Measurements from ENCODE around the gene ETV5. TPM values are rescaled to one million over a fixed set of nuclear protein-coding genes. Genes with fewer than 3 reads are reported as not detected.

Gene ETV5
- total RNA-seq = 20.9 to 23.1 TPM (median 22.9 TPM) in 3 replicates
- long read RNA-seq, full-length matches to known transcripts = 7 of 11 reads
- long read RNA-seq, partial matches to known transcripts = 3 of 11 reads
- long read RNA-seq, other reads (novel, unspliced or antisense) = 1 of 11 reads

- H3K36me3 Mint-ChIP-seq (ENCODE audit: low read depth) = no peaks in the 10 kb centered on the region
- peak; percentile 100 for DNase-seq (ENCODE audit: low spot score)
- peaks cover 34% of the 10 kb centered on the region for H3K4me1 Mint-ChIP-seq (ENCODE audit: low read depth)
- H3K4me3 Mint-ChIP-seq (ENCODE audit: unreplicated experiment) = peak within 1 kb of the TSS; percentile 80
- no peaks in the 10 kb centered on the region for H3K9me3 Mint-ChIP-seq (ENCODE audit: low read depth)
- peak within 1 kb of the TSS; percentile 96 for H3K27ac Mint-ChIP-seq (ENCODE audit: unreplicated experiment)
- peaks cover 11% of the 10 kb centered on the region for H3K27me3 Mint-ChIP-seq (ENCODE audit: low read depth)
- TF ChIP-seq CTCF (IDR thresholded peaks at IDR 0.05) = no peak
Observed at GRCh38 chr3:186108941-186109865, at the start of gene ETV5. ETV5 (minus strand) TSS chr3:186109089; CDS start chr3:186105868, 3,221 bp downstream.

- TF ChIP-seq CTCF (IDR thresholded peaks at IDR 0.05) = no peak
- Mint-ChIP-seq H3K27ac (ENCODE audit: unreplicated experiment) (no peak overlapping the region), H3K4me3 (ENCODE audit: unreplicated experiment) (no peak overlapping the region), H3K27me3 (ENCODE audit: low read depth) (peaks cover 18% of the 10 kb centered on the region), H3K4me1 (ENCODE audit: low read depth) (no peaks in the 10 kb centered on the region), H3K36me3 (ENCODE audit: low read depth) (peaks cover 5% of the 10 kb centered on the region), H3K9me3 (ENCODE audit: low read depth) (no peaks in the 10 kb centered on the region)
- no peak for DNase-seq (ENCODE audit: low spot score)
Observed at GRCh38 chr3:186154641-186155040, 45.8 kb upstream of the ETV5 start.

GRCh38 chr3:186152889-186153292 is 44.0 kb upstream of the ETV5 start:
- DNase-seq (ENCODE audit: low spot score) = no peak
- Mint-ChIP-seq H3K4me1 (ENCODE audit: low read depth) (no peaks in the 10 kb centered on the region), H3K9me3 (ENCODE audit: low read depth) (no peaks in the 10 kb centered on the region), H3K27ac (ENCODE audit: unreplicated experiment) (no peak overlapping the region), H3K27me3 (ENCODE audit: low read depth) (peaks cover 18% of the 10 kb centered on the region), H3K36me3 (ENCODE audit: low read depth) (peaks cover 6% of the 10 kb centered on the region), H3K4me3 (ENCODE audit: unreplicated experiment) (no peak overlapping the region)
- no peak for TF ChIP-seq CTCF (IDR thresholded peaks at IDR 0.05)

- Mint-ChIP-seq H3K27me3 (ENCODE audit: low read depth) (peaks cover 18% of the 10 kb centered on the region), H3K4me1 (ENCODE audit: low read depth) (no peaks in the 10 kb centered on the region), H3K27ac (ENCODE audit: unreplicated experiment) (no peak overlapping the region), H3K4me3 (ENCODE audit: unreplicated experiment) (no peak overlapping the region), H3K36me3 (ENCODE audit: low read depth) (peaks cover 6% of the 10 kb centered on the region), H3K9me3 (ENCODE audit: low read depth) (no peaks in the 10 kb centered on the region)
- no peak for TF ChIP-seq CTCF (IDR thresholded peaks at IDR 0.05)
- no peak for DNase-seq (ENCODE audit: low spot score)
Observed at GRCh38 chr3:186152361-186152798, 43.5 kb upstream of the ETV5 start.

- DNase-seq (ENCODE audit: low spot score) = no peak
- Mint-ChIP-seq H3K36me3 (ENCODE audit: low read depth) (peaks cover 6% of the 10 kb centered on the region), H3K4me3 (ENCODE audit: unreplicated experiment) (no peak overlapping the region), H3K27ac (ENCODE audit: unreplicated experiment) (no peak overlapping the region), H3K9me3 (ENCODE audit: low read depth) (no peaks in the 10 kb centered on the region), H3K4me1 (ENCODE audit: low read depth) (no peaks in the 10 kb centered on the region), H3K27me3 (ENCODE audit: low read depth) (peaks cover 18% of the 10 kb centered on the region)
- no peak for TF ChIP-seq CTCF (IDR thresholded peaks at IDR 0.05)
Observed at GRCh38 chr3:186151077-186151971, 42.4 kb upstream of the ETV5 start.

Measured in chondrocyte (in vitro differentiated cells).